Measurements from ENCODE around the gene TRIM2. TPM values are rescaled to one million over a fixed set of nuclear protein-coding genes. Genes with fewer than 3 reads are reported as not detected.

TRIM2 gene
- total RNA-seq, 1 experiment from 2014 or later = 18.9 TPM

- BruUV-seq (replicated peaks) = no TSS peak
- DNase-seq = peak; percentile 10
- no peak for TF ChIP-seq EZH2phosphoT487 (IDR thresholded peaks at IDR 0.05; ENCODE audit: borderline replicate concordance, low read length)
- no peak for TF ChIP-seq EZH2 (IDR thresholded peaks at IDR 0.05; ENCODE audit: low read length, unreplicated experiment)
- TF ChIP-seq CTCF (conservative IDR thresholded peaks at IDR 0.05; ENCODE audit: low read depth, low read length) = no peak
- no peak overlapping the region for H2AFZ ChIP-seq (ENCODE audit: low read length)
- H3K9me3 ChIP-seq (ENCODE audit: low read length) = no peaks in the 10 kb centered on the region
- intact Hi-C loops (cut with micrococcal nuclease) = no loop called here
- no peak overlapping the region for H3K27ac ChIP-seq (ENCODE audit: low read length)
- no peaks in the 10 kb centered on the region for H3K27me3 ChIP-seq (ENCODE audit: low read length)
- no peak overlapping the region for H3K4me3 ChIP-seq (ENCODE audit: low read length)
- H3K79me2 ChIP-seq (ENCODE audit: low read length) = no peaks in the 10 kb centered on the region
- H3K4me2 ChIP-seq (ENCODE audit: low read length) = no peak overlapping the region
- no peaks in the 10 kb centered on the region for H3K36me3 ChIP-seq (ENCODE audit: low read depth, low read length)
- no peaks in the 10 kb centered on the region for H3F3A ChIP-seq (ENCODE audit: low read length, unreplicated experiment)
- no peak for ATAC-seq
- ChIA-PET POLR2A (ENCODE audit: unreplicated experiment) (no interaction called here), CTCF (no interaction called here)
- no peaks in the 10 kb centered on the region for H3K4me1 ChIP-seq (ENCODE audit: insufficient read depth, low read length)
- H3K9me2 ChIP-seq (replicated peaks; ENCODE audit: low read length) = no peaks in the 10 kb centered on the region
- no peaks in the 10 kb centered on the region for H4K20me1 ChIP-seq (ENCODE audit: low read length)
- H3K9ac ChIP-seq (ENCODE audit: low read length) = no peak overlapping the region
These were observed 15.0 kb upstream of the TRIM2 start for GRCh38 chr4:153189016-153189801.

- Histone ChIP-seq H3K4me3 (ENCODE audit: low read length) (no peak overlapping the region), H3K36me3 (ENCODE audit: low read depth, low read length) (no peaks in the 10 kb centered on the region), H3K9me2 (replicated peaks; ENCODE audit: low read length) (no peaks in the 10 kb centered on the region), H3F3A (ENCODE audit: low read length, unreplicated experiment) (no peaks in the 10 kb centered on the region), H3K27ac (ENCODE audit: low read length) (no peak overlapping the region), H3K4me2 (ENCODE audit: low read length) (no peak overlapping the region), H3K27me3 (ENCODE audit: low read length) (no peaks in the 10 kb centered on the region), H3K79me2 (ENCODE audit: low read length) (no peaks in the 10 kb centered on the region), H2AFZ (ENCODE audit: low read length) (no peak overlapping the region), H4K20me1 (ENCODE audit: low read length) (no peaks in the 10 kb centered on the region), H3K9ac (ENCODE audit: low read length) (no peak overlapping the region), H3K9me3 (ENCODE audit: low read length) (no peaks in the 10 kb centered on the region), H3K4me1 (ENCODE audit: insufficient read depth, low read length) (no peaks in the 10 kb centered on the region)
- no peak for TF ChIP-seq EZH2phosphoT487 (IDR thresholded peaks at IDR 0.05; ENCODE audit: borderline replicate concordance, low read length)
- no peak for TF ChIP-seq EZH2 (IDR thresholded peaks at IDR 0.05; ENCODE audit: low read length, unreplicated experiment)
- BruUV-seq (replicated peaks) = no TSS peak
- no peak for ATAC-seq
- ChIA-PET CTCF (no interaction called here), POLR2A (ENCODE audit: unreplicated experiment) (no interaction called here)
- DNase-seq = no peak
- intact Hi-C loops (cut with micrococcal nuclease) = no loop called here
These were observed 12.4 kb upstream of the TRIM2 start for GRCh38 chr4:153191795-153192363.

- no TSS peak for BruUV-seq (replicated peaks)
- Histone ChIP-seq H3K4me2 (ENCODE audit: low read length) (no peak overlapping the region), H3K9me2 (replicated peaks; ENCODE audit: low read length) (no peaks in the 10 kb centered on the region), H3K9ac (ENCODE audit: low read length) (no peak overlapping the region), H3K79me2 (ENCODE audit: low read length) (no peaks in the 10 kb centered on the region), H3K27ac (ENCODE audit: low read length) (no peak overlapping the region), H3K9me3 (ENCODE audit: low read length) (no peaks in the 10 kb centered on the region), H3K4me3 (ENCODE audit: low read length) (no peak overlapping the region), H3K27me3 (ENCODE audit: low read length) (no peaks in the 10 kb centered on the region), H3K36me3 (ENCODE audit: low read depth, low read length) (no peaks in the 10 kb centered on the region), H4K20me1 (ENCODE audit: low read length) (no peaks in the 10 kb centered on the region), H2AFZ (ENCODE audit: low read length) (no peak overlapping the region), H3F3A (ENCODE audit: low read length, unreplicated experiment) (no peaks in the 10 kb centered on the region), H3K4me1 (ENCODE audit: insufficient read depth, low read length) (no peaks in the 10 kb centered on the region)
- TF ChIP-seq EZH2 (IDR thresholded peaks at IDR 0.05; ENCODE audit: low read length, unreplicated experiment) (no peak), EZH2phosphoT487 (IDR thresholded peaks at IDR 0.05; ENCODE audit: borderline replicate concordance, low read length) (no peak), CTCF (conservative IDR thresholded peaks at IDR 0.05; ENCODE audit: low read depth, low read length) (no peak)
- CTCF ChIA-PET = no interaction called here
- POLR2A ChIA-PET (ENCODE audit: unreplicated experiment) = interaction anchor here (0.6 kb wide), 1 partner anchor 114 kb away, joined by 3 read pairs; no protein-coding TSS in a partner anchor
- DNase-seq (no peak), ATAC-seq (no peak)
- intact Hi-C loops (cut with micrococcal nuclease) = no loop called here
These were observed 6.9 kb upstream of the TRIM2 start for GRCh38 chr4:153197301-153197700.

Data from PC-3 (cell line).